Measurements from ENCODE around the gene MTRF1. TPM values are rescaled to one million over a fixed set of nuclear protein-coding genes. Genes with fewer than 3 reads are reported as not detected.

Gene MTRF1
- total RNA-seq, 1 donor from 2014 or later: 24.9 TPM

DNA sequence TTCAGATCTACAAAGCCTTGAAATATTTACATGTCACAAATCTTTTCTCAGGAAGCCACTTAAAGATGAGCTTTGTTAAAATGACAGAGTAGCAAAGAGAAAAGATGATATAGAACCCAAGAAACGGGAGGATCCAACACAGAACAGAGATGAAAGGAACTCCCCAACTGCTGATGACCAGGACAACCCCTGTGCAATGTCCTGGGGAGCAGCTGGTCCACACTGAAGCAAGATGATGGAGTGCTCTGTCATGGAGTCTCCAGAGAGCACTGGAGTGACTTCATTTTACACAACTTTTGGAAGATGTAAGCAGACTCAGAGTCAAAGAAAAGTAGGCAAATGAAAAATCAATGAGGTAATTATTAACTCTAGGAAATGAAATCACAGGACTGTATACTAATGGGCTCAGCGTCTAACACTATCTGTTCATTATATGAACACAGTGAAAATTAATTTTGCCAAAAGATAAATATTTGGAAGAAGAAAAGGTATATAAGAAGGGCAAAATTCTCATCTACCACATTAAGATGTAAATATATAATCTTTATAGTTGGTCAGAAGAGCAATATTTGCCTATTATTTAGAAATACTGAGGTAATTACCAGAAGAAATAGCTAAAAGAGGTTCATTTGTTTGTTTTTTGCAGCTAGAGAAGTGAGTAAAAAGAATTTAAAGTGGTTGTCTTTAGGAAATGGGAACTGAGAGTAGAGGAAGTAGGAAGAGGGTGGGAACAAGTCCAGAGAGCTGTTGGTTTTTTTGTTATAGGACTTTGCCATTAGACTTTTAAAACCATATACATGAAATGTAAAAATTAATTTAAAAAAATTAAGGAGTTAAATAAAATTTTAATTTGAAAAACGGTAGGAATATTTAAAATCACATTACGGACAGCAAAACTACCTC is 30.5 kb downstream of the MTRF1 start:
- Histone ChIP-seq H4K20me1 (ENCODE audit: low read depth) (no peaks in the 10 kb centered on the region), H3K9ac (no peak overlapping the region), H3K4me1 (no peaks in the 10 kb centered on the region), H2AFZ (replicated peaks) (no peak overlapping the region), H3K36me3 (no peaks in the 10 kb centered on the region), H3K79me2 (ENCODE audit: low read depth) (no peaks in the 10 kb centered on the region), H3K27ac (no peak overlapping the region), H3F3A (ENCODE audit: low read depth) (no peaks in the 10 kb centered on the region), H3K4me2 (no peak overlapping the region), H3K27me3 (no peaks in the 10 kb centered on the region), H3K4me3 (no peak overlapping the region), H3K9me3 (ENCODE audit: low read depth) (no peaks in the 10 kb centered on the region)
- Mint-ChIP-seq H3K9me3 (no peaks in the 10 kb centered on the region), H3K4me3 (no peak overlapping the region), H3K27ac (no peak overlapping the region), H3K36me3 (peaks cover 9% of the 10 kb centered on the region), H3K4me1 (no peaks in the 10 kb centered on the region), H3K27me3 (ENCODE audit: insufficient read depth, low read depth) (peaks cover 2% of the 10 kb centered on the region)
- TF ChIP-seq EZH2 (IDR thresholded peaks at IDR 0.05): no peak
- TF ChIP-seq, protein P1, sequence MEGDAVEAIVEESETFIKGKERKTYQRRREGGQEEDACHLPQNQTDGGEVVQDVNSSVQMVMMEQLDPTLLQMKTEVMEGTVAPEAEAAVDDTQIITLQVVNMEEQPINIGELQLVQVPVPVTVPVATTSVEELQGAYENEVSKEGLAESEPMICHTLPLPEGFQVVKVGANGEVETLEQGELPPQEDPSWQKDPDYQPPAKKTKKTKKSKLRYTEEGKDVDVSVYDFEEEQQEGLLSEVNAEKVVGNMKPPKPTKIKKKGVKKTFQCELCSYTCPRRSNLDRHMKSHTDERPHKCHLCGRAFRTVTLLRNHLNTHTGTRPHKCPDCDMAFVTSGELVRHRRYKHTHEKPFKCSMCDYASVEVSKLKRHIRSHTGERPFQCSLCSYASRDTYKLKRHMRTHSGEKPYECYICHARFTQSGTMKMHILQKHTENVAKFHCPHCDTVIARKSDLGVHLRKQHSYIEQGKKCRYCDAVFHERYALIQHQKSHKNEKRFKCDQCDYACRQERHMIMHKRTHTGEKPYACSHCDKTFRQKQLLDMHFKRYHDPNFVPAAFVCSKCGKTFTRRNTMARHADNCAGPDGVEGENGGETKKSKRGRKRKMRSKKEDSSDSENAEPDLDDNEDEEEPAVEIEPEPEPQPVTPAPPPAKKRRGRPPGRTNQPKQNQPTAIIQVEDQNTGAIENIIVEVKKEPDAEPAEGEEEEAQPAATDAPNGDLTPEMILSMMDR (IDR thresholded peaks at IDR 0.05): no peak
- no peak for TF ChIP-seq EZH2phosphoT487 (IDR thresholded peaks at IDR 0.05)
- no peak for DNase-seq (ENCODE audit: low spot score)

DNA sequence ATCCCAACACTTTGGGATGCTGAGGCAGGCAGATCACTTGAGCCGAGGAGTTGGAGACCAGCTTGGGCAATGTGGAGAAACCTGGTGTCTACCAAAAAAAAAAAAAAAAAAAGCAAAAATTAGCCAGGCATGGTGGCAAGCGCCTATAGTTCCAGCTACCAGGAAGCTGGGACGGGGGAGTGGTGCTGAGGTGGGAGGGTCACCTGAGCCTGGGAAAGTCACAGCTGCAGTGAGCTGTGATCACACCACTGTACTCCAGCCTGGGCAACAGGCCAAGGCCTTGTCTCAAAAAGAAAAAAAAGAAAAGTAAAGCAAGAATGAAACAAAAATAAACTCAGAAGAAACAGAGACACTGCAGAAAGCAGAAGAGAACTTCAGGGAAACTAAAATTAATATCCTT is 31.6 kb downstream of the MTRF1 start:
- H3K27ac Mint-ChIP-seq: no peak overlapping the region
- no peaks in the 10 kb centered on the region for H3K9me3 Mint-ChIP-seq
- no peak for TF ChIP-seq EZH2phosphoT487 (IDR thresholded peaks at IDR 0.05)
- TF ChIP-seq EZH2 (IDR thresholded peaks at IDR 0.05): no peak
- TF ChIP-seq, protein P1 (IDR thresholded peaks at IDR 0.05): no peak

DNA sequence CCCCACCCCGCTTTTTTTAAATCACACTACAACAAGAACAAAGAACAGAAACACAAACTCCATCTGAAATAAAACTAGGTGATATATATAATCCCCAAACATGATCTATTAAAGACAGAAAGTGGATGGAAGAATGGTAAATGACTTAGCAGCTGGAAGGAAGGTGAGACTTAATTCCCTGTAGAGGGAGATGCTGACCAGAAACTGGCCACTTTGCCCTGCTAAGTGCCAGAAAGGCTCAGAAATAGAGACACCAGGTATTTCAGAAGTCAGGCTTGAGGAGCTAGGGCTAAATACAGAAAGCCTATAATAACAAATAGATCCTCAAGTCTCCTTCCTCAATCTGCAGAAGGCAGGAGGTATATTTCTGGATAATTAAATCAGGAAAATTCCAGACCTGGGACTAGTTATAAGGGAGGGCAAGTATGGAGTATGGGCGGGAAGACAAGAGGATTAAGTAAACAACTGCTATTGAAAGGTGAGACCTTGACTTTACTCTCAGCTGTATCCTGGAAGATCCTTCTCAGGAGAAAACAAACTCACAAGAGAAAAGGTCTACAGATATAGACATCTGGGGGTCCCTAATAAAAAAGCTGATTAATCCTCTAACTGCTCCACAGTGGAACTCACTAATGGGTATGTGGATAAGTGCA is 32.2 kb downstream of the MTRF1 start:
- Histone ChIP-seq H3K4me3 (no peak overlapping the region), H3K27ac (no peak overlapping the region), H3K9me3 (ENCODE audit: low read depth) (no peaks in the 10 kb centered on the region), H2AFZ (replicated peaks) (no peak overlapping the region), H3K36me3 (no peaks in the 10 kb centered on the region), H3F3A (ENCODE audit: low read depth) (no peaks in the 10 kb centered on the region), H3K79me2 (ENCODE audit: low read depth) (no peaks in the 10 kb centered on the region), H3K27me3 (no peaks in the 10 kb centered on the region), H4K20me1 (ENCODE audit: low read depth) (no peaks in the 10 kb centered on the region), H3K9ac (no peak overlapping the region), H3K4me1 (no peaks in the 10 kb centered on the region), H3K4me2 (no peak overlapping the region)
- no peaks in the 10 kb centered on the region for H3K4me1 Mint-ChIP-seq
- peaks cover 3% of the 10 kb centered on the region for H3K36me3 Mint-ChIP-seq
- no peaks in the 10 kb centered on the region for H3K9me3 Mint-ChIP-seq
- no peak for DNase-seq (ENCODE audit: low spot score)
- H3K4me3 Mint-ChIP-seq: no peak overlapping the region
- no peak overlapping the region for H3K27ac Mint-ChIP-seq
- H3K27me3 Mint-ChIP-seq (ENCODE audit: insufficient read depth, low read depth): peaks cover 2% of the 10 kb centered on the region
- TF ChIP-seq EZH2phosphoT487 (IDR thresholded peaks at IDR 0.05): no peak
- TF ChIP-seq, protein P1 (IDR thresholded peaks at IDR 0.05): no peak
- TF ChIP-seq EZH2 (IDR thresholded peaks at IDR 0.05): no peak

More for the DNA sequence above, 31.6 kb downstream of the MTRF1 start:
- no peak overlapping the region for H3K4me3 ChIP-seq
- H3K27ac ChIP-seq: no peak overlapping the region
- H3K27me3 ChIP-seq: no peaks in the 10 kb centered on the region
- peaks cover 9% of the 10 kb centered on the region for H3K36me3 Mint-ChIP-seq
- no peak overlapping the region for H3K9ac ChIP-seq
- H3K4me3 Mint-ChIP-seq: no peak overlapping the region
- no peaks in the 10 kb centered on the region for H3K36me3 ChIP-seq
- peaks cover 2% of the 10 kb centered on the region for H3K27me3 Mint-ChIP-seq (ENCODE audit: insufficient read depth, low read depth)
- H2AFZ ChIP-seq (replicated peaks): no peak overlapping the region
- H3K9me3 ChIP-seq (ENCODE audit: low read depth): no peaks in the 10 kb centered on the region
- no peak for DNase-seq (ENCODE audit: low spot score)
- no peak overlapping the region for H3K4me2 ChIP-seq
- H3F3A ChIP-seq (ENCODE audit: low read depth): no peaks in the 10 kb centered on the region
- H3K4me1 ChIP-seq: no peaks in the 10 kb centered on the region
- no peaks in the 10 kb centered on the region for H3K79me2 ChIP-seq (ENCODE audit: low read depth)
- no peaks in the 10 kb centered on the region for H4K20me1 ChIP-seq (ENCODE audit: low read depth)
- no peaks in the 10 kb centered on the region for H3K4me1 Mint-ChIP-seq

All from neural progenitor cell (in vitro differentiated cells).